SK-N-SH (cell line): Measurements from ENCODE around the gene LDB1. TPM values are rescaled to one million over a fixed set of nuclear protein-coding genes. Genes with fewer than 3 reads are reported as not detected.

Source experiments
- CTCF ChIA-PET: fragments of 300-600, 350-600 bp; formaldehyde crosslinking; extraction: SDS; loops from one replicate; lab custom pipeline; 2021; lab: Yijun Ruan, JAX
- POLR2A ChIA-PET: fragments of 350-600 bp; sonication (Branson Sonifier 250); formaldehyde crosslinking; extraction: SDS; loops from one replicate; lab custom pipeline; 2020; ENCODE audit warnings: antibody characterized with exemption, inconsistent platforms; lab: Yijun Ruan, JAX
- DNase-seq: peaks from one replicate; pipeline ENCODE4 v3.0.0; 2012
- H2AFZ ChIP-seq: fragments of 200-600 bp; sonication (generic); 2 replicates; pipeline ENCODE4 v1.8.1; 2016; ENCODE audit warnings: antibody characterized with exemption, mild to moderate bottlenecking, low read depth
- H3F3A ChIP-seq: fragments of 200-600 bp; sonication (generic); replicated peaks from 2 replicates; pipeline ENCODE3; 2016; ENCODE audit warnings: antibody characterized with exemption, mild to moderate bottlenecking; ENCODE audit not compliant: insufficient read depth
- H3K27ac ChIP-seq, 2 experiments: fragments of 200-500 bp in 1 of 2; fragments of 200-600 bp in 1 of 2; sonication (Bioruptor generic) in 1 of 2; sonication (generic), shearing (Covaris generic) in 1 of 2; 2 replicates each; pipeline versions ENCODE4 v1.5.1 to v1.6.1; 2014 to 2016; ENCODE audit warnings: low read depth in 2 of 2, inconsistent platforms in 1 of 2, low read length in 1 of 2, mild to moderate bottlenecking in 1 of 2, mixed read lengths in 1 of 2
- H3K27me3 ChIP-seq: fragments of 200-600 bp; sonication (generic), shearing (Covaris generic); 2 replicates; pipeline ENCODE4 v1.6.1; 2016; ENCODE audit warnings: mixed run types; ENCODE audit not compliant: insufficient read depth
- H3K36me3 ChIP-seq, 2 experiments: fragments of 200-500 bp in 1 of 2; fragments of 200-600 bp in 1 of 2; sonication (Bioruptor generic) in 1 of 2; sonication (generic) in 1 of 2; replicated peaks in 1 of 2; 2 replicates each; pipeline versions ENCODE3 to v1.5.1; 2014 to 2016; ENCODE audit warnings: low read length in 1 of 2, mild to moderate bottlenecking in 1 of 2; ENCODE audit not compliant: insufficient read depth in 2 of 2, control insufficient read depth in 1 of 2
- H3K4me1 ChIP-seq, 2 experiments: fragments of 200-500 bp in 1 of 2; fragments of 200-600 bp in 1 of 2; sonication (Bioruptor generic) in 1 of 2; sonication (generic), shearing (Covaris generic) in 1 of 2; 2 replicates each; pipeline versions ENCODE4 v1.5.1 to v1.6.1; 2014 to 2016; ENCODE audit warnings: low read depth in 1 of 2, low read length in 1 of 2, mixed run types in 1 of 2; ENCODE audit not compliant: insufficient read depth in 2 of 2, control insufficient read depth in 1 of 2
- H3K4me2 ChIP-seq: fragments of 200-600 bp; sonication (generic), shearing (Covaris generic); 2 replicates; pipeline ENCODE4 v1.6.1; 2017; ENCODE audit warnings: mixed run types
- H3K4me3 ChIP-seq, 2 experiments: fragments of 200-500 bp in 1 of 2; fragments of 200-600 bp in 1 of 2; sonication (Bioruptor generic) in 1 of 2; sonication (generic), shearing (Covaris generic) in 1 of 2; 2 replicates each; pipeline versions ENCODE4 v1.5.1 to v1.8.1; 2014 to 2016; ENCODE audit warnings: low read depth in 2 of 2, inconsistent platforms in 1 of 2, low read length in 1 of 2, mild to moderate bottlenecking in 1 of 2, mixed read lengths in 1 of 2, moderate library complexity in 1 of 2
- H3K79me2 ChIP-seq: fragments of 200-600 bp; sonication (generic); 2 replicates; pipeline ENCODE4 v1.8.1; 2017; ENCODE audit warnings: mild to moderate bottlenecking; ENCODE audit not compliant: insufficient read depth
- H3K9ac ChIP-seq: fragments of 200-600 bp; sonication (generic); 2 replicates; pipeline ENCODE4 v1.6.1; 2017; ENCODE audit warnings: mixed run types
- H3K9me2 ChIP-seq: fragments of 200-600 bp; sonication (generic); 2 replicates; pipeline ENCODE4 v1.6.1; 2017; ENCODE audit warnings: mixed run types
- H3K9me3 ChIP-seq: fragments of 200-600 bp; sonication (generic); 2 replicates; pipeline ENCODE4 v1.6.1; 2017; ENCODE audit warnings: mixed run types, mild to moderate bottlenecking, moderate library complexity
- H4K20me1 ChIP-seq: fragments of 200-600 bp; sonication (generic); 2 replicates; pipeline ENCODE4 v1.6.1; 2017; ENCODE audit warnings: mild to moderate bottlenecking, mixed run types; ENCODE audit not compliant: insufficient read depth
- CTCF ChIP-seq: fragments of 200-600 bp; sonication (generic); IDR thresholded peaks from 2 replicates; pipeline ENCODE4 v1.6.1; 2017; ENCODE audit warnings: antibody characterized with exemption, mild to moderate bottlenecking, moderate library complexity
- EP300 ChIP-seq, 2 experiments: IDR thresholded peaks; 2 replicates each; pipeline versions ENCODE4 v1.4.0 to v1.6.1; 2012; ENCODE audit warnings: borderline replicate concordance in 1 of 2, low read depth in 1 of 2, low read length in 1 of 2
- FOSL2 ChIP-seq: IDR thresholded peaks from 2 replicates; pipeline ENCODE4 v1.4.0; 2012; ENCODE audit warnings: low read depth, mild to moderate bottlenecking, moderate library complexity, borderline replicate concordance
- FOXM1 ChIP-seq: IDR thresholded peaks from 2 replicates; pipeline ENCODE4 v1.4.0; 2012; ENCODE audit warnings: low read depth, mild to moderate bottlenecking
- GABPA ChIP-seq: IDR thresholded peaks from 2 replicates; pipeline ENCODE4 v1.4.0; 2012; ENCODE audit warnings: low read depth, mild to moderate bottlenecking
- GATA2 ChIP-seq: sonication (generic); formaldehyde crosslinking; IDR thresholded peaks from 2 replicates; pipeline ENCODE4 v1.5.0; 2020; ENCODE audit warnings: mild to moderate bottlenecking, missing genetic modification reagents
- IRF3 ChIP-seq: fragments of 150-350 bp; IDR thresholded peaks from 2 replicates; pipeline ENCODE4 v1.6.1; 2016; ENCODE audit warnings: mild to moderate bottlenecking, low read depth, low read length
- JUND ChIP-seq: IDR thresholded peaks from 2 replicates; pipeline ENCODE4 v1.4.0; 2012
- MAX ChIP-seq: IDR thresholded peaks from 2 replicates; pipeline ENCODE4 v1.4.0; 2012; ENCODE audit warnings: low read depth
- MEF2A ChIP-seq: IDR thresholded peaks from 2 replicates; pipeline ENCODE4 v1.4.0; 2012; ENCODE audit warnings: low read depth, borderline replicate concordance
- NFIC ChIP-seq: IDR thresholded peaks from 2 replicates; pipeline ENCODE4 v1.4.0; 2012; ENCODE audit warnings: borderline replicate concordance
- PBX3 ChIP-seq: IDR thresholded peaks from 2 replicates; pipeline ENCODE4; 2012
- POLR2AphosphoS5 ChIP-seq: IDR thresholded peaks from 2 replicates; pipeline ENCODE4 v1.6.1; 2012; ENCODE audit warnings: low read depth, low read length
- RAD21 ChIP-seq: IDR thresholded peaks from 2 replicates; pipeline ENCODE4 v1.6.1; 2012; ENCODE audit warnings: mild to moderate bottlenecking, low read length
- RCOR1 ChIP-seq: fragments of 150-350 bp; IDR thresholded peaks from 2 replicates; pipeline ENCODE4 v1.6.1; 2017; ENCODE audit warnings: antibody characterized with exemption, low read length
- RFX5 ChIP-seq: IDR thresholded peaks from 2 replicates; pipeline ENCODE4 v1.6.1; 2012; ENCODE audit warnings: mild to moderate bottlenecking, improper control_type of control experiment, low read length
- USF1 ChIP-seq: IDR thresholded peaks from 2 replicates; pipeline ENCODE4 v1.4.0; 2012; ENCODE audit warnings: low read depth, borderline replicate concordance
- USF2 ChIP-seq: fragments of 150-350 bp; IDR thresholded peaks from 2 replicates; pipeline ENCODE4 v1.6.1; 2017; ENCODE audit warnings: antibody characterized with exemption, low read length, low read depth, borderline replicate concordance
- ZBTB33 ChIP-seq: IDR thresholded peaks from 2 replicates; pipeline ENCODE4 v1.4.0; 2012; ENCODE audit warnings: low read depth, borderline replicate concordance
- WGBS: methylation state at CpG from one replicate; pipeline ENCODE4 v1.1.6; 2017; ENCODE audit warnings: low lambda C conversion rate; 5-methylcytosine and 5-hydroxymethylcytosine counted together
- polyA plus RNA-seq, 3 experiments: library from polyadenylated mRNA; depleted of rRNA; stranded (reverse); fragments of >200 nt; gene quantifications; 2 replicates each; pipeline ENCODE4 v1.2.3, GENCODE V29; 2012

LDB1 gene
- polyA plus RNA-seq, 1 of the 3 experiments (the other 2 are of a cell fraction): 85.9 TPM

- H3K4me2 ChIP-seq: no peak overlapping the region
- ChIA-PET POLR2A (interaction anchor here (2.6 kb wide), 1 partner anchor 9 kb away, joined by 6 read pairs; no protein-coding TSS in a partner anchor), CTCF (interaction anchor here (0.8 to 1.3 kb wide), 4 partner anchors 14 to 256 kb away, joined by 3 to 5 read pairs (median 3); partner anchors contain the start of gene PPRC1)
- peaks cover 4 to 10% of the 10 kb centered on the region in 2 experiments; a peak in 2 of 4 replicates for H3K4me1 ChIP-seq
- H3K9me2 ChIP-seq: no peaks in the 10 kb centered on the region
- no peak overlapping the region for H2AFZ ChIP-seq
- H3F3A ChIP-seq: peaks cover 47% of the 10 kb centered on the region
- H3K9ac ChIP-seq: no peak overlapping the region
- no peaks in the 10 kb centered on the region for H3K9me3 ChIP-seq
- no peaks in the 10 kb centered on the region for H3K27me3 ChIP-seq
- peaks cover 24% of the 10 kb centered on the region; the same call in 1 of the 2 replicates for H3K79me2 ChIP-seq
- no peak overlapping the region for H3K4me3 ChIP-seq
- 98% methylated on average over 10 of the region's 17 CpGs for WGBS
- H3K27ac ChIP-seq: no peak overlapping the region
- DNase-seq: no peak
- TF ChIP-seq CTCF (no peak), FOSL2 (no peak), RFX5 (no peak), MEF2A (no peak), JUND (no peak), PBX3 (no peak), NFIC (no peak), FOXM1 (no peak), GATA2 (no peak), MAX (no peak), ZBTB33 (no peak), USF1 (no peak), USF2 (no peak), POLR2AphosphoS5 (no peak), RAD21 (no peak), EP300 (IDR thresholded peaks at IDR 0.05; ENCODE audit: borderline replicate concordance in 1 of 2, low read depth in 1 of 2, low read length in 1 of 2) (no peak), GABPA (no peak), RCOR1 (no peak), IRF3 (no peak)
- peaks cover 58 to 64% of the 10 kb centered on the region in 2 experiments for H3K36me3 ChIP-seq
- peaks cover 4% of the 10 kb centered on the region; the same call in 1 of the 2 replicates for H4K20me1 ChIP-seq
Measured at GRCh38 chr10:102146971-102147428, 26.8 kb upstream of the LDB1 start.
